Ovary (tissue), 3 donors: Measurements from ENCODE around the gene RPS6KA5.

Experiments used
- POLR2A ChIP-seq: fragments of 450-650 bp; IDR thresholded peaks from one replicate; pipeline ENCODE4 v1.6.1; 2017; ENCODE audit warnings: antibody characterized with exemption, mild to moderate bottlenecking, moderate library complexity
- TF ChIP-seq, protein P1 (sequence below), 3 donors: fragments of 450-650 bp in 2 of 3; fragments of 200-600 bp in 1 of 3; IDR thresholded peaks; one replicate each; pipeline versions ENCODE4 v1.5.1 to v1.8.0; 2016 to 2022; ENCODE audit warnings: antibody characterized with exemption in 3 of 3, mild to moderate bottlenecking in 1 of 3
- donor health status: DM: no; HTN: no; CAD: no.

DNA sequence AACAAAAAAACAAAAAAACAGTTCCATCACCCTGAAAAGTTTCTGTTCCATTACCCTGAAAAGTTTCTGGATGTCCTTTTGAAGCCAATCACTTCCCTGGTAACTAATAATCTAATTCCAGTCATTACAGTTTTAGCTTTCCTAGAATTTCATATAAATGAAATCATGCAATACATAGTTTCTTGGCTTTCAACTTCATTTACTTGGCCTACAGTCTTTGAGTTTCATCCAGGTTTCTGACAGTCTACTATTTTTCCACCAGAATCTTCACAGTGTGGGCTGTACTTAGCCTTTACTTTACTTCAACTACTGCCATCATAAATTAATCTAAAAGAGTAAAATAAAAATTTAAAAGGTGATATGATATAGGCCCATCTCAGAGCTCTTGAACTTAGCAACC, 55.5 kb downstream of the RPS6KA5 start:
- TF ChIP-seq, protein P1, sequence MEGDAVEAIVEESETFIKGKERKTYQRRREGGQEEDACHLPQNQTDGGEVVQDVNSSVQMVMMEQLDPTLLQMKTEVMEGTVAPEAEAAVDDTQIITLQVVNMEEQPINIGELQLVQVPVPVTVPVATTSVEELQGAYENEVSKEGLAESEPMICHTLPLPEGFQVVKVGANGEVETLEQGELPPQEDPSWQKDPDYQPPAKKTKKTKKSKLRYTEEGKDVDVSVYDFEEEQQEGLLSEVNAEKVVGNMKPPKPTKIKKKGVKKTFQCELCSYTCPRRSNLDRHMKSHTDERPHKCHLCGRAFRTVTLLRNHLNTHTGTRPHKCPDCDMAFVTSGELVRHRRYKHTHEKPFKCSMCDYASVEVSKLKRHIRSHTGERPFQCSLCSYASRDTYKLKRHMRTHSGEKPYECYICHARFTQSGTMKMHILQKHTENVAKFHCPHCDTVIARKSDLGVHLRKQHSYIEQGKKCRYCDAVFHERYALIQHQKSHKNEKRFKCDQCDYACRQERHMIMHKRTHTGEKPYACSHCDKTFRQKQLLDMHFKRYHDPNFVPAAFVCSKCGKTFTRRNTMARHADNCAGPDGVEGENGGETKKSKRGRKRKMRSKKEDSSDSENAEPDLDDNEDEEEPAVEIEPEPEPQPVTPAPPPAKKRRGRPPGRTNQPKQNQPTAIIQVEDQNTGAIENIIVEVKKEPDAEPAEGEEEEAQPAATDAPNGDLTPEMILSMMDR (IDR thresholded peaks at IDR 0.05) = no peak
- no peak for TF ChIP-seq POLR2A
